Keratinocyte (primary cell): ENCODE results near the gene DCDC1.

Source experiments
- CTCF ChIP-seq, 3 experiments: IDR thresholded peaks in 1 of 3; conservative IDR thresholded peaks in 1 of 3; optimal IDR thresholded peaks in 1 of 3; 2 replicates in 2 of 3; 3 replicates in 1 of 3; pipeline versions ENCODE3 to v1.5.1; 2011; ENCODE audit warnings: low read length in 3 of 3, mild to moderate bottlenecking in 3 of 3, moderate library complexity in 2 of 3, control low read depth in 1 of 3, inconsistent platforms in 1 of 3; ENCODE audit not compliant: insufficient read depth in 2 of 3; ENCODE audit errors: extremely low read depth in 1 of 3
- EZH2 ChIP-seq: IDR thresholded peaks from one replicate; pipeline ENCODE4 v1.6.1; 2012; ENCODE audit warnings: inconsistent platforms, mild to moderate bottlenecking, low read length, moderate library complexity

- TF ChIP-seq CTCF (optimal IDR thresholded peaks at IDR 0.05 in 1 of 3, IDR thresholded peaks at IDR 0.05 in 1 of 3, conservative IDR thresholded peaks at IDR 0.05 in 1 of 3; ENCODE audit: extremely low read depth in 1 of 3, insufficient read depth in 2 of 3, low read length in 3 of 3) = no peak
- no peak for TF ChIP-seq EZH2
Measured at GRCh38 chr11:30938810-30939209, 430.7 kb downstream of the DCDC1 start.
